HEK293T (cell line): ENCODE measurements around the gene GMDS.

Experiments used
- CTCF ChIA-PET: fragments of 350-600 bp; formaldehyde crosslinking; extraction: SDS; loops from one replicate; lab custom pipeline; 2021; ENCODE audit warnings: antibody characterized with exemption, inconsistent platforms; lab: Yijun Ruan, JAX
- POLR2A ChIA-PET: fragments of 350-600 bp; formaldehyde crosslinking; extraction: SDS; loops from one replicate; lab custom pipeline; 2020; ENCODE audit warnings: antibody characterized with exemption, inconsistent platforms; lab: Yijun Ruan, JAX
- DNase-seq: peaks from one replicate; pipeline ENCODE4 v3.0.0; 2012; ENCODE audit warnings: mixed read lengths; ENCODE audit errors: extremely low spot score
- ARNT ChIP-seq: fragments of 450-650 bp; IDR thresholded peaks from 2 replicates; pipeline ENCODE4 v1.6.1; 2017; ENCODE audit warnings: mild to moderate bottlenecking
- BHLHE40 ChIP-seq: fragments of 450-650 bp; IDR thresholded peaks from 2 replicates; pipeline ENCODE4 v1.6.1; 2016; ENCODE audit warnings: mild to moderate bottlenecking, moderate library complexity, borderline replicate concordance
- CTBP1 ChIP-seq: fragments of 450-650 bp; IDR thresholded peaks from 2 replicates; pipeline ENCODE4 v1.6.1; 2016; ENCODE audit warnings: borderline replicate concordance
- ELF4 ChIP-seq: fragments of 450-650 bp; IDR thresholded peaks from 2 replicates; pipeline ENCODE4 v1.6.1; 2017; ENCODE audit warnings: antibody characterized with exemption
- FOXA1 ChIP-seq: fragments of 450-650 bp; IDR thresholded peaks from 2 replicates; pipeline ENCODE4 v1.6.1; 2016; ENCODE audit warnings: mild to moderate bottlenecking
- FOXK2 ChIP-seq: fragments of 450-650 bp; IDR thresholded peaks from 2 replicates; pipeline ENCODE4 v1.6.1; 2016; ENCODE audit warnings: mild to moderate bottlenecking
- FOXM1 ChIP-seq: fragments of 450-650 bp; IDR thresholded peaks from 2 replicates; pipeline ENCODE4 v1.6.1; 2017; ENCODE audit warnings: mild to moderate bottlenecking, borderline replicate concordance
- HDGF ChIP-seq: fragments of 450-650 bp; IDR thresholded peaks from 2 replicates; pipeline ENCODE4 v1.6.1; 2017; ENCODE audit warnings: antibody characterized with exemption, borderline replicate concordance
- L3MBTL2 ChIP-seq: fragments of 450-650 bp; conservative IDR thresholded peaks from 2 replicates; pipeline ENCODE4 v1.6.1; 2016; ENCODE audit warnings: mild to moderate bottlenecking
- LEF1 ChIP-seq: fragments of 450-650 bp; IDR thresholded peaks from 2 replicates; pipeline ENCODE4 v1.6.1; 2017; ENCODE audit warnings: mild to moderate bottlenecking, borderline replicate concordance
- NFRKB ChIP-seq: fragments of 450-650 bp; IDR thresholded peaks from 2 replicates; pipeline ENCODE4 v1.6.1; 2016; ENCODE audit warnings: mild to moderate bottlenecking, moderate library complexity
- PKNOX1 ChIP-seq: fragments of 450-650 bp; IDR thresholded peaks from 2 replicates; pipeline ENCODE4 v1.6.1; 2016
- SP1 ChIP-seq: fragments of 450-650 bp; IDR thresholded peaks from 2 replicates; pipeline ENCODE4 v1.6.1; 2017
- SUZ12 ChIP-seq: fragments of 450-650 bp; IDR thresholded peaks from 2 replicates; pipeline ENCODE4 v1.6.1; 2016; ENCODE audit warnings: mild to moderate bottlenecking
- TARDBP ChIP-seq: fragments of 450-650 bp; IDR thresholded peaks from 2 replicates; pipeline ENCODE4 v1.6.1; 2016
- ZNF384 ChIP-seq: fragments of 450-650 bp; IDR thresholded peaks from 2 replicates; pipeline ENCODE4 v1.6.1; 2016

The GMDS gene

DNA sequence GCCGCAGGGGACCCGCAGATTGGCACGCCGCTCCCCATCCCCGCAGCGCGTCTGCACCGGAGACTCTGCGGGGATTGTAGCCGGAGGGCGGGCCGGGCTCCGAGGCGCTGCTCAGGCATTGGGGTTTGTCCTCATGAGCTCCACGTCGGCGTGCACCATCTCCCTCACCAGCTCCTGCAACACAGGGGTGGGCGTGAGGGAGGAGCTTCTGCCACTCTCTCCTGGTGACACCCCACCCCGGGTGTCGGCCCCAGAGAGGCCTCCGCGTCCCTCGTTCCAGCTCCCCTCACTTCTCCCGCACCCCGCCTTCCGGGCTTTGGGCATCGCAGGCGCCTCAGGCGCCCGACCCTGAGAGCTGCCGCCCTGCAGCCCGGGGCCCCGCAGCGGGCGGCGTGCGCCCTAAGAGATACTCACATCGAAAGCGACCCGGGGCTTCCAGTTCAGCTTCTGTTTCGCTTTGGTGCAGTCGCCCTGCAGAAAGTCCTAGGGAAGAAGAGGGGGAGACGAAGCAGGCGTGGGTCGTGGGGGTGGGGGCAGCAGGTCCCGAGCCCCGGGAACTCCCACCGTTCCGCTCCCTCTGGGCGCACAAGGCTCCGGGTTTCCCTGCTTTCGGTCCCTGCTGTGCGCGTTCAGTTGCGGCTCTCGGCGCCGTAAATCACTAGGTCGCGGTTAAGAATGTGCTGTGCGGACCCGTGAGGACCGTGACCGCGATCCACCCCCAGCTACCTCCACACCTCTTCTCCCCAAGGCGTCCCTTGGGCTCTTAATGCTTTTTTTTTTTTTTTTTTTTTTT lies 621.2 kb downstream of the GMDS start:
- no peak for DNase-seq
- ChIA-PET POLR2A (interaction anchor here (0.6 to 8.2 kb wide), 13 partner anchors 8 to 272 kb away, joined by 3 to 144 read pairs (median 4); partner anchors contain the start of gene FOXC1), CTCF (interaction anchor here (0.6 to 1.1 kb wide), 2 partner anchors 63 to 481 kb away, joined by 3 to 4 read pairs; no protein-coding TSS in a partner anchor)
- TF ChIP-seq FOXM1 (no peak), PKNOX1 (peak; percentile 90), FOXK2 (no peak), ELF4 (no peak), CTBP1 (peak; percentile 87; the same call in 1 of the 2 replicates)

DNA sequence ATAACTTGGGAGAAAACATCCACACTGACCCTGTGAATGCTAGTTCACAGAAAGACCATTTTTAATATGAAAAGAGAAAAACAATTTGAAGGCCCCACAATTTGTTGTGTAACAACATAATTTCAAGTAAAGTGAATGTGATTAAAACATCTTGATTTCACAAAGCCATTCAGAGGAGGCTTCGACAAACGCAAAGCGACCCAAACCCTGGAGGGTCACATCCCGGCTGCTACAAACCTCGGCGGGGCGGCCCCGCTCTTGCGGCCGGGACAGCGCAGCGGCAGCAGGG lies 621.7 kb downstream of the GMDS start:
- TF ChIP-seq TARDBP (no peak), HDGF (no peak), L3MBTL2 (no peak), PKNOX1 (no peak), ELF4 (no peak), ARNT (no peak), CTBP1 (no peak), FOXA1 (no peak), FOXK2 (no peak), SUZ12 (no peak), ZNF384 (no peak), BHLHE40 (no peak), FOXM1 (no peak), NFRKB (no peak), LEF1 (no peak), SP1 (no peak)
- POLR2A ChIA-PET: interaction anchor here (0.9 to 8.2 kb wide), 10 partner anchors 8 to 272 kb away, joined by 3 to 144 read pairs (median 4); no protein-coding TSS in a partner anchor
- no peak for DNase-seq
- CTCF ChIA-PET: interaction anchor here (1.1 kb wide), 1 partner anchor 481 kb away, joined by 4 read pairs; no protein-coding TSS in a partner anchor

DNA sequence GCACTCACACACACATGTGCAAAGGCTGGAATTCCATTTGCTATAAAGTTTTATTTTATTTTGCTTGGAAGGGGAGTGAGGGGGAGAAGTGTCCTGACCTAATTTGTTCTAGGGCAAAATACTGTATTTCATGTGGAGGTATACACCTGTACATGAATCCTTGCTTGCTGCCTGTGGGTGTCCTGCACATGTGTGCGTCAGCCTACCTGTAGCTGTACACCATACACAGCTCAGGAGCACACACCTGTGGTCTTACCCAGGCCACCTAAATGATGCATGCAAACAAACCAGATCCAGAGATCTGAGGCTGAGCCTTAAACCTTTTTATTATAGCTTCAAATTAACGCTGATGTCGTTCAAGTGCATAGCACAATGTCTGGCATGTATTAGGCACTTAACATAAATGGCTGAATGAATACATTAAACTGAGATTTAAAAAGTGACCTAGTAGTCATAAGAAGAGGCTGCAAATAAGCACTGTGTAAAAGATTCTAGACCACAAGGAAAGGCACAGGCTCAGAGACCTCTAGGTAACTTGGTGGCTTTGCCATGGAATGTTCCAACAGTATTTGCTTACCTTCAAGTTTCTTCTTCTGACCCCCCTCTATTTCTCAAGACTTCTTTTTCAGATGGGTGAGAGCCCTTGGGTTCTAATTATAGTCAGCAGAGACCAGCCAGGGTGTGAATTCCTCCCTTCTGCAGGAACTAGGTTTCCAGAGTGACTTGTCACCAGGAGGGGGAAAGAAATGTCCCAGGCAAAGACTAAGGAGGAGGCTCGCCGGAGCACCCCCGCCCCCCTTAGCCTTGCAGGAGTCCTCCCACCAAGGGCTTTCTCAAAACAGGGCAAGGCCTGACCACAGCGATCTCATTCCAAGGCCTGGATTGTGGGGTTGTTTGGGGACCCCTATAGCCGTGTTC lies 622.3 kb downstream of the GMDS start:
- no peak for TF ChIP-seq ELF4
- no peak for TF ChIP-seq BHLHE40
- no peak for TF ChIP-seq ZNF384
- TF ChIP-seq FOXM1: no peak
- no peak for TF ChIP-seq NFRKB
- no peak for TF ChIP-seq ARNT
- no peak for TF ChIP-seq CTBP1
- TF ChIP-seq SP1: no peak
- TF ChIP-seq L3MBTL2: no peak
- no peak for TF ChIP-seq HDGF
- CTCF ChIA-PET: interaction anchor here (1.1 kb wide), 1 partner anchor 482 kb away, joined by 4 read pairs; no protein-coding TSS in a partner anchor
- POLR2A ChIA-PET: interaction anchor here (1.0 to 8.2 kb wide), 9 partner anchors 7 to 79 kb away, joined by 3 to 144 read pairs (median 9); no protein-coding TSS in a partner anchor
- no peak for DNase-seq

GRCh38 chr6:1622220-1622850 lies 623.1 kb downstream of the GMDS start:
- POLR2A ChIA-PET: interaction anchor here (1.0 to 2.0 kb wide), 5 partner anchors 8 to 80 kb away, joined by 3 to 16 read pairs (median 6); no protein-coding TSS in a partner anchor
- CTCF ChIA-PET: no interaction called here
- TF ChIP-seq FOXK2 (no peak), TARDBP (peak; percentile 95)
- no peak for DNase-seq

GRCh38 chr6:1621070-1621701 lies 624.2 kb downstream of the GMDS start:
- DNase-seq: no peak
- TF ChIP-seq LEF1 (no peak), L3MBTL2 (0 out of 2 replicates have a peak, but pooled peaks have one; percentile 15), PKNOX1 (0 out of 2 replicates have a peak, but pooled peaks have one; percentile 5)
- ChIA-PET CTCF (interaction anchor here (0.7 kb wide), 1 partner anchor 26 kb away, joined by 3 read pairs; no protein-coding TSS in a partner anchor), POLR2A (interaction anchor here (0.9 to 2.0 kb wide), 5 partner anchors 9 to 81 kb away, joined by 3 to 16 read pairs (median 4); no protein-coding TSS in a partner anchor)
